H1 (cell line): ENCODE measurements around the gene RNFT1. TPM values are rescaled to one million over a fixed set of nuclear protein-coding genes. Genes with fewer than 3 reads are reported as not detected.
"Not testable (repeated sequence)": the region's sequence is repeated elsewhere in the genome, so short reads cannot be mapped to it uniquely, and the experiment has no call there.

Source experiments
- CTCF ChIA-PET: fragments of 300-600 bp; sonication (Branson Sonifier 250); formaldehyde crosslinking; loops from one replicate; lab custom pipeline; 2021; ENCODE audit not compliant: partially characterized antibody; lab: Charles Lee
- POLR2A ChIA-PET: fragments of 300-600 bp; sonication (Branson Sonifier 250); formaldehyde crosslinking; loops from one replicate; lab custom pipeline; 2021; ENCODE audit warnings: inconsistent platforms; ENCODE audit not compliant: partially characterized antibody; lab: Charles Lee
- DNase-seq, 2 experiments: peaks; one replicate each; pipeline versions ENCODE4 v3.0.0 to v3.0.0-alpha.2; 2010 to 2022; ENCODE audit warnings: low spot score in 2 of 2, low read depth in 1 of 2, mixed read lengths in 1 of 2
- FAIRE-seq: peaks from 2 replicates; lab custom pipeline; 2011; peaks lifted over from hg19 to GRCh38; lab: Jason Lieb, UNC
- H2AFZ ChIP-seq: 2 replicates; pipeline ENCODE4 v1.8.1; 2012; ENCODE audit warnings: low read length, inconsistent platforms
- H2AK5ac ChIP-seq: 2 replicates; pipeline ENCODE4 v1.6.1; 2013; ENCODE audit warnings: low read depth, low read length
- H2BK120ac ChIP-seq: replicated peaks from 2 replicates; pipeline ENCODE3; 2013; ENCODE audit warnings: low read depth, low read length, inconsistent platforms
- H2BK12ac ChIP-seq: 2 replicates; pipeline ENCODE4 v1.6.1; 2013; ENCODE audit warnings: low read depth, low read length
- H2BK15ac ChIP-seq: 2 replicates; pipeline ENCODE4 v1.6.1; 2013; ENCODE audit warnings: low read length
- H2BK20ac ChIP-seq: 2 replicates; pipeline ENCODE4 v1.6.1; 2013; ENCODE audit warnings: low read length
- H2BK5ac ChIP-seq: 2 replicates; pipeline ENCODE4 v1.6.1; 2013; ENCODE audit warnings: low read depth, low read length
- H3K14ac ChIP-seq: 2 replicates; pipeline ENCODE4 v1.6.1; 2013; ENCODE audit warnings: inconsistent platforms; ENCODE audit not compliant: insufficient read length
- H3K18ac ChIP-seq: 2 replicates; pipeline ENCODE4 v1.6.1; 2013; ENCODE audit warnings: low read length; ENCODE audit errors: extremely low read depth
- H3K23ac ChIP-seq: 2 replicates; pipeline ENCODE4 v1.6.1; 2013; ENCODE audit warnings: inconsistent platforms; ENCODE audit not compliant: insufficient read length
- H3K23me2 ChIP-seq: 2 replicates; pipeline ENCODE4 v1.6.1; 2013; ENCODE audit warnings: low read depth, low read length
- H3K27ac ChIP-seq: 2 replicates; pipeline ENCODE4 v1.6.1; 2011; ENCODE audit warnings: low read depth, low read length, inconsistent platforms
- H3K27me3 ChIP-seq, 4 experiments: replicated peaks in 1 of 4; 1 replicate in 1 of 4; 2 replicates in 3 of 4; pipeline versions ENCODE4 v1.6.1 to v1.8.1; 2011 to 2013; ENCODE audit warnings: low read length in 3 of 4, mild to moderate bottlenecking in 3 of 4, inconsistent platforms in 2 of 4, mixed read lengths in 2 of 4, moderate library complexity in 1 of 4; ENCODE audit not compliant: control insufficient read depth in 3 of 4, insufficient read depth in 3 of 4; ENCODE audit errors: extremely low read depth in 1 of 4
- H3K36me3 ChIP-seq, 4 experiments: 2 replicates each; pipeline versions ENCODE4 v1.6.1 to v1.8.1; 2011 to 2013; ENCODE audit warnings: mild to moderate bottlenecking in 4 of 4, low read length in 3 of 4, moderate library complexity in 2 of 4, control low read depth in 1 of 4, inconsistent platforms in 1 of 4; ENCODE audit not compliant: insufficient read depth in 4 of 4, control insufficient read depth in 2 of 4
- H3K4ac ChIP-seq: replicated peaks from 2 replicates; pipeline ENCODE3; 2013; ENCODE audit warnings: low read length, low read depth, mixed read lengths, inconsistent platforms; ENCODE audit not compliant: insufficient read length
- H3K4me1 ChIP-seq, 4 experiments: replicated peaks in 1 of 4; 1 replicate in 1 of 4; 2 replicates in 3 of 4; pipeline versions ENCODE4 v1.6.1 to v1.8.1; 2011 to 2013; ENCODE audit warnings: low read length in 3 of 4, inconsistent platforms in 2 of 4, mixed read lengths in 1 of 4; ENCODE audit not compliant: insufficient read depth in 4 of 4, control insufficient read depth in 3 of 4
- H3K4me2 ChIP-seq, 2 experiments: 2 replicates each; pipeline versions ENCODE4 v1.6.1 to v1.8.1; 2011 to 2013; ENCODE audit warnings: low read depth in 2 of 2, low read length in 2 of 2, control low read depth in 1 of 2, inconsistent platforms in 1 of 2, mild to moderate bottlenecking in 1 of 2; ENCODE audit not compliant: insufficient read depth in 1 of 2
- H3K4me3 ChIP-seq, 4 experiments: fragments of 200-600, 300-600 bp in 1 of 4; sonication (generic), shearing (Covaris generic), sonication (Bioruptor Twin) in 1 of 4; 2 replicates each; pipeline versions ENCODE4 v1.5.1 to v1.8.1; 2011 to 2016; ENCODE audit warnings: low read length in 4 of 4, low read depth in 3 of 4, control low read depth in 2 of 4, inconsistent platforms in 2 of 4, mild to moderate bottlenecking in 2 of 4, mixed read lengths in 1 of 4, moderate library complexity in 1 of 4; ENCODE audit not compliant: insufficient read depth in 2 of 4; ENCODE audit errors: extremely low read depth in 1 of 4
- H3K56ac ChIP-seq: replicated peaks from 2 replicates; pipeline ENCODE3; 2013; ENCODE audit warnings: low read depth, mild to moderate bottlenecking, mixed read lengths, low read length, inconsistent platforms; ENCODE audit not compliant: insufficient read length
- H3K79me1 ChIP-seq: 2 replicates; pipeline ENCODE4 v1.6.1; 2013; ENCODE audit warnings: low read depth, low read length, control low read depth
- H3K79me2 ChIP-seq, 2 experiments: 2 replicates each; pipeline versions ENCODE4 v1.6.1 to v1.8.1; 2012 to 2013; ENCODE audit warnings: low read length in 2 of 2, mild to moderate bottlenecking in 2 of 2, inconsistent platforms in 1 of 2; ENCODE audit not compliant: insufficient read depth in 2 of 2, control insufficient read depth in 1 of 2
- H3K9ac ChIP-seq, 4 experiments: replicated peaks in 1 of 4; 1 replicate in 1 of 4; 2 replicates in 3 of 4; pipeline versions ENCODE4 v1.6.1 to v1.8.1; 2011 to 2013; ENCODE audit warnings: low read depth in 3 of 4, low read length in 3 of 4, control low read depth in 2 of 4, mild to moderate bottlenecking in 2 of 4, moderate library complexity in 2 of 4, inconsistent platforms in 1 of 4; ENCODE audit errors: extremely low read depth in 1 of 4
- H3K9me3 ChIP-seq, 2 experiments: 2 replicates each; pipeline versions ENCODE4 v1.6.1 to v1.8.1; 2012 to 2013; ENCODE audit warnings: mild to moderate bottlenecking in 2 of 2, moderate library complexity in 2 of 2, control low read depth in 1 of 2, inconsistent platforms in 1 of 2, low read depth in 1 of 2, low read length in 1 of 2, mixed read lengths in 1 of 2; ENCODE audit not compliant: insufficient read depth in 2 of 2
- H4K20me1 ChIP-seq, 2 experiments: replicated peaks in 1 of 2; 2 replicates each; pipeline versions ENCODE3 to v1.8.1; 2011 to 2013; ENCODE audit warnings: inconsistent platforms in 2 of 2, low read length in 2 of 2, mild to moderate bottlenecking in 1 of 2; ENCODE audit not compliant: insufficient read depth in 2 of 2, control insufficient read depth in 1 of 2
- H4K5ac ChIP-seq: 2 replicates; pipeline ENCODE4 v1.6.1; 2013; ENCODE audit warnings: low read length, low read depth, mixed read lengths, inconsistent platforms; ENCODE audit not compliant: insufficient read length
- H4K8ac ChIP-seq: 2 replicates; pipeline ENCODE4 v1.8.0; 2013; ENCODE audit warnings: mild to moderate bottlenecking, moderate library complexity, low read length, inconsistent platforms; ENCODE audit not compliant: insufficient read depth; ENCODE audit errors: extremely low read depth
- H4K91ac ChIP-seq: replicated peaks from 2 replicates; pipeline ENCODE3; 2013; ENCODE audit warnings: low read length, mixed read lengths, inconsistent platforms; ENCODE audit not compliant: insufficient read length
- WGBS, 2 experiments: shearing (Covaris generic) in 1 of 2; methylation state at CpG; one replicate each; pipeline versions ENCODE4 v1.1.6 to v1.1.7; 2013 to 2015; ENCODE audit warnings: low lambda C conversion rate in 2 of 2, mixed read lengths in 2 of 2, inconsistent platforms in 1 of 2, low coverage in 1 of 2, missing lambda C conversion rate in 1 of 2; ENCODE audit not compliant: insufficient replicate concordance in 2 of 2, insufficient coverage in 1 of 2, insufficient read length in 1 of 2; ENCODE audit errors: extremely low coverage in 1 of 2, missing lambda C conversion rate in 1 of 2; 5-methylcytosine and 5-hydroxymethylcytosine counted together
- polyA plus RNA-seq, 7 experiments: library from polyadenylated mRNA; depleted of rRNA in 3 of 7; stranded (reverse) in 5 of 7; unstranded in 2 of 7; fragments of >200 nt in 5 of 7; fragments of 200-250 nt in 2 of 7; gene quantifications; 1 replicate in 5 of 7; 2 replicates in 1 of 7; 4 replicates in 1 of 7; pipeline versions ENCODE4 v1.2.1 to v1.2.3, GENCODE V29; 2011 to 2013; ENCODE audit warnings: missing spikeins in 2 of 7, mixed read lengths in 2 of 7
- total RNA-seq: library from RNA; stranded (reverse); fragmentation: NEBNext Ultra II Directional; extraction: Animal tissue kit (Norgen Biotek cat#: 25700); gene quantifications from 2 replicates; pipeline ENCODE4 v1.2.1, GENCODE V29; 2021

The RNFT1 gene
- total and polyA plus RNA-seq, 2 of the 8 experiments (the other 6 are each of a cell fraction or from before 2014, with no cell fraction given), result 3.0 to 5.2 TPM

DNA sequence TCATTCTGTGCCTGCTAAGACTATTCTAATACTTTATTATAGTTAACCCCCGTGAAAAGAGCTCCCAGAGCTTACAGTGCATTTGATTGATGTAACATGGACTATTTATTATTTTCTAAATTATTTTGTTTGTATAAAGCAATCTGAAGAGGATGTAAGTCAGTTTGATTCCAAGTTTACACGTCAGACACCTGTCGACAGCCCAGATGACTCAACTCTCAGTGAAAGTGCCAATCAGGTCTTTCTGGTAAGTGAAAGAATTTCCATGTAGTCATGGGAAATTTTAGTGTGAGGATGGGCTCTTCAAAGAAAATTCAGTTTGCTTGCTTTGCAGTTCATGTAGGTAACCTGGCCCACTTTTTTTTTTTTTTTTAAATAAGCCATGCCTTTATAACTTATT is 23.8 kb downstream of the RNFT1 start:
- not testable (repeated sequence) for H3K9me3 ChIP-seq
- WGBS, 2 experiments, result 95% methylated on average over 3 of the region's 3 CpGs; no CpG with 5 or more reads in 1 of the 2 experiments

DNA sequence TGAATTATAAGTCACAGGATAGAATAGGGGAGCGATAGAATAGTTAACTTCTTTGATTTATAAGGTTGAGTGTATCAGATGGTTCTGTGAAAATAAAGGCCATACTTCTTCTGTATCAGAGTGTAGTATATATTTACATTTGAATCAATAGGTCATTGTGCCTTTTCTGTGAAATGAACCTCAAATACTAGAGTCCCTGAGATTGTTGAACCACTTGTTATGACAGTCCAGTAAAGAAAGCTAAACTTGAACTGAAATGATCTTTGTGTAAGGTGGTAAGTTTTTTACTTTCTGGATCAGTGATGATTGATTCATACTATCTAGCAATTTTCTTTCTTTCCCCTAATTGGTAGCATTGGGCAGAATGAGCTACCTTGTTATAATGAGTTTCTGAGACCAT is 31.2 kb downstream of the RNFT1 start:
- H3K27ac ChIP-seq, H2BK20ac ChIP-seq, H3K14ac ChIP-seq, H4K8ac ChIP-seq, H2BK120ac ChIP-seq, FAIRE-seq, H3K4me2 ChIP-seq, POLR2A ChIA-PET, H3K9me3 ChIP-seq, DNase-seq, H3K9ac ChIP-seq, H3K4me3 ChIP-seq, H3K23me2 ChIP-seq, H3K79me2 ChIP-seq, H2AK5ac ChIP-seq, H4K5ac ChIP-seq, H2BK5ac ChIP-seq, H3K18ac ChIP-seq, H3K4ac ChIP-seq, H3K56ac ChIP-seq, H2AFZ ChIP-seq, H2BK12ac ChIP-seq, H3K27me3 ChIP-seq, H3K79me1 ChIP-seq, H3K23ac ChIP-seq, H3K4me1 ChIP-seq, H2BK15ac ChIP-seq, H4K20me1 ChIP-seq, H4K91ac ChIP-seq: not testable (repeated sequence)
- 96% methylated on average over 1 of the region's 1 CpG; no CpG with 5 or more reads in 1 of the 2 experiments for WGBS, 2 experiments
- CTCF ChIA-PET, result interaction anchor here (0.6 kb wide), 1 partner anchor 18 kb away, joined by 4 read pairs; no protein-coding TSS in a partner anchor
- H3K36me3 ChIP-seq, result peaks cover 2 to 16% (median 10%) of the 10 kb centered on the region in 4 experiments; a peak in 5 of 8 replicates

More for the DNA sequence above, 23.8 kb downstream of the RNFT1 start:
- H2BK5ac ChIP-seq, H3K27ac ChIP-seq, H4K91ac ChIP-seq, H3K4me3 ChIP-seq, H3K4me1 ChIP-seq, H3K14ac ChIP-seq, POLR2A ChIA-PET, FAIRE-seq, H3K27me3 ChIP-seq, H4K8ac ChIP-seq, H3K23ac ChIP-seq, DNase-seq, H4K5ac ChIP-seq, H4K20me1 ChIP-seq, H2BK120ac ChIP-seq, H2BK12ac ChIP-seq, H3K9ac ChIP-seq, H3K56ac ChIP-seq, H2AFZ ChIP-seq, H3K79me2 ChIP-seq, H3K23me2 ChIP-seq, H2AK5ac ChIP-seq, H2BK15ac ChIP-seq, H3K4ac ChIP-seq, H3K4me2 ChIP-seq, H3K18ac ChIP-seq, H3K79me1 ChIP-seq, H2BK20ac ChIP-seq: not testable (repeated sequence)
- CTCF ChIA-PET, result interaction anchor here (0.5 to 1.2 kb wide), 4 partner anchors 21 to 778 kb away, joined by 4 to 5 read pairs (median 4); no protein-coding TSS in a partner anchor
- peaks cover 2 to 14% (median 4%) of the 10 kb centered on the region in 4 experiments; a peak in 7 of 8 replicates for H3K36me3 ChIP-seq
